HG03039 (cell line): ENCODE measurements around the gene HOXB3.

Source experiments
- ATAC-seq: cut with Tn5 transposase; IDR thresholded peaks from one replicate; pipeline ENCODE4 v1.9.1; 2021; ENCODE audit warnings: mild to moderate bottlenecking, moderate library complexity; ENCODE audit not compliant: unreplicated experiment

HOXB3 gene

GRCh38 chr17:48506246-48506645 lies 83.8 kb downstream of the HOXB3 start:
- no peak for ATAC-seq

- peak; percentile 59 for ATAC-seq
Observed at GRCh38 chr17:48505788-48506187, 84.3 kb downstream of the HOXB3 start.

GRCh38 chr17:48504953-48505352 lies 85.1 kb downstream of the HOXB3 start:
- ATAC-seq = no peak

GRCh38 chr17:48503747-48504146 lies 86.3 kb downstream of the HOXB3 start:
- ATAC-seq = no peak

- ATAC-seq = no peak
Observed at GRCh38 chr17:48502901-48503300, 87.1 kb downstream of the HOXB3 start.

GRCh38 chr17:48502312-48502711 lies 87.7 kb downstream of the HOXB3 start:
- ATAC-seq = no peak

- ATAC-seq = no peak
Observed at GRCh38 chr17:48500435-48501426, 89.3 kb downstream of the HOXB3 start.

- ATAC-seq = no peak
Observed at GRCh38 chr17:48499735-48500434, 90.2 kb downstream of the HOXB3 start.

GRCh38 chr17:48499248-48499647 lies 90.8 kb downstream of the HOXB3 start:
- no peak for ATAC-seq
